ENCODE results near the gene GKN1.
"Not testable (repeated sequence)": the region's sequence is repeated elsewhere in the genome, so short reads cannot be mapped to it uniquely, and the experiment has no call there.

GKN1 gene

GRCh38 chr2:68942827-68943226 is 31.6 kb upstream of the GKN1 start:
- TF ChIP-seq CTCF (IDR thresholded peaks at IDR 0.05; ENCODE audit: extremely low read depth, missing control alignments) = no peak
- no peak for DNase-seq (ENCODE audit: low spot score)

GRCh38 chr2:68943581-68944568 is 30.6 kb upstream of the GKN1 start:
- peak; percentile 67 for TF ChIP-seq CTCF (IDR thresholded peaks at IDR 0.05; ENCODE audit: extremely low read depth, missing control alignments)
- DNase-seq (ENCODE audit: low spot score) = peak; percentile 55

- DNase-seq (ENCODE audit: low spot score) = no peak
- no peak for TF ChIP-seq CTCF (IDR thresholded peaks at IDR 0.05; ENCODE audit: extremely low read depth, missing control alignments)
These were observed 28.3 kb upstream of the GKN1 start for GRCh38 chr2:68946117-68946516.

- DNase-seq (ENCODE audit: low spot score) = no peak
- TF ChIP-seq CTCF (IDR thresholded peaks at IDR 0.05; ENCODE audit: extremely low read depth, missing control alignments) = no peak
These were observed 25.7 kb upstream of the GKN1 start for GRCh38 chr2:68948710-68949109.

- TF ChIP-seq CTCF (IDR thresholded peaks at IDR 0.05; ENCODE audit: extremely low read depth, missing control alignments) = no peak
- no peak for DNase-seq (ENCODE audit: low spot score)
These were observed 22.5 kb upstream of the GKN1 start for GRCh38 chr2:68951899-68952298.

GRCh38 chr2:68952887-68953521 is 21.4 kb upstream of the GKN1 start, which contains the start of gene GKN2:
GKN2 (minus strand) TSS chr2:68952893; CDS start chr2:68952861, 32 bp downstream.
- TF ChIP-seq CTCF (IDR thresholded peaks at IDR 0.05; ENCODE audit: extremely low read depth, missing control alignments) = no peak

GRCh38 chr2:68955432-68955831 is 19.0 kb upstream of the GKN1 start:
- not testable (repeated sequence) for DNase-seq (ENCODE audit: low spot score)

More at GRCh38 chr2:68952887-68953521, 21.4 kb upstream of the GKN1 start, which contains the start of gene GKN2:
- no peak for DNase-seq (ENCODE audit: low spot score)
